ENCODE data around the gene CACNA1C. TPM values are rescaled to one million over a fixed set of nuclear protein-coding genes. Genes with fewer than 3 reads are reported as not detected.
A peak's percentile ranks its signal among the peaks of the same experiment; 100 is the strongest.

Gene CACNA1C
- total and polyA plus RNA-seq, 5 donors = 34.6 to 163 (median 123) TPM

DNA sequence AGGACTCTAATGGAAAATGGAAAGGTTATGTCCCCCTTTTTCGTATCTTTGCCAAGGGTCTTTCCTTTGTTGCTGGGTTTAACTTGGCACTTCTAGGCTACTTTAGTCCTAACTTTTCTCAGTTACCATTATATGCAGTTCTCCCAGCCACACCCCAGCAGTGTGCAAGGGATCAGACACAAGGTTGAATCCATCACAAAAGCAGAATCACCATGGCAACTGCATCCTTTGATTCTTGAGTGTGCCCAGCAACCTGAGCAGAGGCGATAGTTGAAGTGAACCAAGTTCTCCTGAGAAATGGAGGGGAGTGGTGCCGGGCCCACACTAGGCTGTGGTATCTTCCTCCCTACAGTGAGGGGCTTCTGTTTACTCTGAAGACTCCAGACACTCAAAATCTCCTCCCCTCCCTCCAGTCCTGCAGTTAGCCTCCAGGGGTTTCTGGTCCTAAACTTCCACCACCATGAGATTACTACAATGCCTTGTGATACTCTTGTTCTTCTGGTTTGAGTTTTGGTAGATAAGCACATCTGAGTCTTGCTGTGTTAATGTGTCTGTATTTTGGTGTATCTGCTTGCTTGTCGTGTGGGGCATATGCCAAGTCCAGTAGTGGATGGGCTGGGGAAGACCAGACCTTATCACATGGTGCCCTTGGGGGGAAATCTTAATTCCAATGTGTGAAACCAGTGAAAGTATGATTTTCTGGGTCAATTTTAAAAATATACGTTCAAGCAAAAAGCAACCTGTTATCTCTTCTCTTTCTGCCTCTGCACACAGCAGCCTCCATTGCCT is 183.9 kb downstream of the CACNA1C start:
- H3K9me3 ChIP-seq (ENCODE audit: control insufficient read depth, low read length) = no peaks in the 10 kb centered on the region
- ATAC-seq (no peak), DNase-seq (no peak)
- H3K27me3 ChIP-seq (ENCODE audit: control insufficient read depth, insufficient read depth) = no peaks in the 10 kb centered on the region
- WGBS = 80% methylated on average over 5 of the region's 5 CpGs
- peaks cover 11% of the 10 kb centered on the region for H3K4me1 ChIP-seq (ENCODE audit: control insufficient read depth, insufficient read depth, low read length)
- no peak overlapping the region for H3K4me3 ChIP-seq (ENCODE audit: low read length)
- peak overlapping the region; percentile 42 for H3K27ac ChIP-seq (ENCODE audit: low read length)
- intact Hi-C loops (cut with DNase I) = no loop called here

DNA sequence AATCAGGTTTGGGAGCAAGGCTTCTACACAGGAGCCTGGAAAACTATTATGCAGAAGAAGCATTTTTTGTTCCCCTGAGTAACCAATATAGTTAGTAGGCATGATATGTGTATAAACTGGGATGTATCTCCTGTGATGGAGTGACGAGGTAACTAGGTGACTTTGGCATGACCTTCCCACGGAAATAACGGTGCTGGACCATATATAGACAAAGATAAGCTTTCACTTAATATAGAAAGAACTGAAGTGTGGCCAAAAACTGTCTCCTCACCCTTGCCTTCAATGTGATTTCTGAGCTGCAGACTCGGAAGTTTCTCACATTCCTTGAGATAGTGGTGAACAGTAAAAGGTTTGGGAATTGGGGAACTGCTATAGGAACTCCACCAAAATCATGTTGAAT is 185.3 kb downstream of the CACNA1C start:
- intact Hi-C loops (cut with DNase I) = no loop called here
- Histone ChIP-seq H3K27me3 (ENCODE audit: control insufficient read depth, insufficient read depth) (no peaks in the 10 kb centered on the region), H3K4me3 (ENCODE audit: low read length) (no peak overlapping the region), H3K9me3 (ENCODE audit: control insufficient read depth, low read length) (no peaks in the 10 kb centered on the region), H3K27ac (ENCODE audit: low read length) (peak overlapping the region; percentile 88), H3K4me1 (ENCODE audit: control insufficient read depth, insufficient read depth, low read length) (peaks cover 11% of the 10 kb centered on the region)
- no peak for DNase-seq
- WGBS = 50% methylated on average over 4 of the region's 4 CpGs
- peak; percentile 10 to 27 for ATAC-seq

GRCh38 chr12:2239381-2239871 is 186.6 kb downstream of the CACNA1C start:
- peak; percentile 70 to 85 (median 85) for DNase-seq
- intact Hi-C loops (cut with DNase I) = no loop called here
- H3K9me3 ChIP-seq (ENCODE audit: control insufficient read depth, low read length) = no peaks in the 10 kb centered on the region
- H3K4me1 ChIP-seq (ENCODE audit: control insufficient read depth, insufficient read depth, low read length) = peaks cover 19% of the 10 kb centered on the region
- ATAC-seq = peak; percentile 76 to 77
- peak overlapping the region; percentile 88 for H3K27ac ChIP-seq (ENCODE audit: low read length)
- no peak overlapping the region for H3K4me3 ChIP-seq (ENCODE audit: low read length)
- WGBS = 34% methylated on average over 17 of the region's 17 CpGs
- no peaks in the 10 kb centered on the region for H3K27me3 ChIP-seq (ENCODE audit: control insufficient read depth, insufficient read depth)

GRCh38 chr12:2240390-2240789 is 187.6 kb downstream of the CACNA1C start:
- peak overlapping the region; percentile 65 for H3K27ac ChIP-seq (ENCODE audit: low read length)
- intact Hi-C loops (cut with DNase I) = no loop called here
- peak; percentile 10 to 17 for ATAC-seq
- H3K27me3 ChIP-seq (ENCODE audit: control insufficient read depth, insufficient read depth) = no peaks in the 10 kb centered on the region
- WGBS = 86% methylated on average over 6 of the region's 6 CpGs
- H3K9me3 ChIP-seq (ENCODE audit: control insufficient read depth, low read length) = no peaks in the 10 kb centered on the region
- peaks cover 15% of the 10 kb centered on the region for H3K4me1 ChIP-seq (ENCODE audit: control insufficient read depth, insufficient read depth, low read length)
- no peak overlapping the region for H3K4me3 ChIP-seq (ENCODE audit: low read length)
- DNase-seq = no peak

DNA sequence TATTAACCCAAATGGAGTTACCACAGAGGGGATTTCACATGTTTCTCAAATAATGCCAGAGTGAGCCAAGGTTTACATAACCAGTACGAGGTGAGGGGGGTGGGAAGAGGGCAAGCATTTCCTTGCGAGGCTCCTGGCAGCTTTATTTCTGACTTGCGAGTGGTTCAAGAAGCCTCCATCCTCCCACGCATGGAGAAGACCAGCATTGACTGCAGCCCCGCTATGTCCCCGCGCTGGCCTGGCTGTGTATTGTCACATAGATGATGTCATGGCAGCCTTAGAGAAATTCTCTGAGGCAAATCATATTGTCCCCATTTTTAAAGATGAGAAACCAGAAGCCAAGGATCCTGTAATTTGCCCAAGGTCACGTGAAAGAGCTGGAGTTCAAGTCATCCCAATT is 188.2 kb downstream of the CACNA1C start:
- WGBS = 86% methylated on average over 8 of the region's 8 CpGs
- DNase-seq = no peak
- intact Hi-C loops (cut with DNase I) = no loop called here
- no peak for ATAC-seq
- no peaks in the 10 kb centered on the region for H3K27me3 ChIP-seq (ENCODE audit: control insufficient read depth, insufficient read depth)
- H3K4me1 ChIP-seq (ENCODE audit: control insufficient read depth, insufficient read depth, low read length) = peaks cover 16% of the 10 kb centered on the region
- no peaks in the 10 kb centered on the region for H3K9me3 ChIP-seq (ENCODE audit: control insufficient read depth, low read length)
- no peak overlapping the region for H3K4me3 ChIP-seq (ENCODE audit: low read length)
- peak overlapping the region; percentile 10 for H3K27ac ChIP-seq (ENCODE audit: low read length)

- no peak overlapping the region for H3K27ac ChIP-seq (ENCODE audit: low read length)
- intact Hi-C loops (cut with DNase I) = no loop called here
- H3K4me1 ChIP-seq (ENCODE audit: control insufficient read depth, insufficient read depth, low read length) = peaks cover 18% of the 10 kb centered on the region
- WGBS = 86% methylated on average over 5 of the region's 5 CpGs
- H3K27me3 ChIP-seq (ENCODE audit: control insufficient read depth, insufficient read depth) = no peaks in the 10 kb centered on the region
- no peak overlapping the region for H3K4me3 ChIP-seq (ENCODE audit: low read length)
- ATAC-seq = no peak
- no peak for DNase-seq
- no peaks in the 10 kb centered on the region for H3K9me3 ChIP-seq (ENCODE audit: control insufficient read depth, low read length)
Observed at GRCh38 chr12:2242216-2242615, 189.4 kb downstream of the CACNA1C start.

DNA sequence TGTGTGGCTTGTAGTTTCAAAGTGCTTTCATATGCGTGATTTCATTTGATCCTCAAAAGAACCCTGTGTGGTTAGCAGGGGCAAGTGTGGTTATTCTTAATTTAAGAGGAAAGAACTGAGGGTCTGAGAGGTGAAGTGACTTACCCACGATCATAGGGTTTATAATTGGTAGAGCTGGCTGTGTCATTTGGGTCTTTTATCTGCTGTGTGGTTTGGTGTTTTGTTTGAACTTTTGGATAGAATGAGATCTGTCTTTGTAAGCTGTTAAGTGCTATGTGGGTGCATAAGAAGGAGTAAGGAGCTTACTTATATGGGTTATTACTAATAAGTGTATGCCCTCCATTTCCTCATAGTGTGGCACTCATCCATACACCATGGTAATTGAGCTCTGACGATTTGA is 190.0 kb downstream of the CACNA1C start:
- Histone ChIP-seq H3K4me1 (ENCODE audit: control insufficient read depth, insufficient read depth, low read length) (peaks cover 22% of the 10 kb centered on the region), H3K27ac (ENCODE audit: low read length) (no peak overlapping the region), H3K27me3 (ENCODE audit: control insufficient read depth, insufficient read depth) (no peaks in the 10 kb centered on the region), H3K9me3 (ENCODE audit: control insufficient read depth, low read length) (no peaks in the 10 kb centered on the region), H3K4me3 (ENCODE audit: low read length) (no peak overlapping the region)
- WGBS = 93% methylated on average over 3 of the region's 3 CpGs
- DNase-seq = no peak
- intact Hi-C loops (cut with DNase I) = no loop called here
- ATAC-seq = no peak

DNA sequence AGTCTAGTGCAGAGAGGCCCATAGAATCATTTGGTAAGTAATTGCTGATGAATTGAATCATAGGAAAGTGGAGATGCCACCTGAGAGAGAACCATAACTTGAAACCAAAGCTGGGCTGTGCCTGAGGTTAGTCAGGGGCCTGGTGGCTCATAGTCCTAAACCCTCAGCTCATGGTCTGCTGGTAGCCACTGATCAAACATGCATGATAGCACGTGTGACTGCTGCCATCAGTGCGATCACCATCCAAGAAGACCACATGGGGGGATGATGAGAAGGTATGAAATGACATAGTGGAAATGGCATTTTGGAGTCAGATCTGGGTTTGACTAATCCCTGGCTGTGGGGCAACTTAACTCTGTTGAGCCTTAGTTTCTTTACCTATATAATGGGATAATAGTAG is 190.5 kb downstream of the CACNA1C start:
- intact Hi-C loops (cut with DNase I) = no loop called here
- DNase-seq (no peak), ATAC-seq (no peak)
- Histone ChIP-seq H3K4me1 (ENCODE audit: control insufficient read depth, insufficient read depth, low read length) (peaks cover 21% of the 10 kb centered on the region), H3K4me3 (ENCODE audit: low read length) (no peak overlapping the region), H3K27ac (ENCODE audit: low read length) (peak overlapping the region; percentile 16), H3K27me3 (ENCODE audit: control insufficient read depth, insufficient read depth) (no peaks in the 10 kb centered on the region), H3K9me3 (ENCODE audit: control insufficient read depth, low read length) (no peaks in the 10 kb centered on the region)
- 94% methylated on average over 2 of the region's 2 CpGs for WGBS

DNA sequence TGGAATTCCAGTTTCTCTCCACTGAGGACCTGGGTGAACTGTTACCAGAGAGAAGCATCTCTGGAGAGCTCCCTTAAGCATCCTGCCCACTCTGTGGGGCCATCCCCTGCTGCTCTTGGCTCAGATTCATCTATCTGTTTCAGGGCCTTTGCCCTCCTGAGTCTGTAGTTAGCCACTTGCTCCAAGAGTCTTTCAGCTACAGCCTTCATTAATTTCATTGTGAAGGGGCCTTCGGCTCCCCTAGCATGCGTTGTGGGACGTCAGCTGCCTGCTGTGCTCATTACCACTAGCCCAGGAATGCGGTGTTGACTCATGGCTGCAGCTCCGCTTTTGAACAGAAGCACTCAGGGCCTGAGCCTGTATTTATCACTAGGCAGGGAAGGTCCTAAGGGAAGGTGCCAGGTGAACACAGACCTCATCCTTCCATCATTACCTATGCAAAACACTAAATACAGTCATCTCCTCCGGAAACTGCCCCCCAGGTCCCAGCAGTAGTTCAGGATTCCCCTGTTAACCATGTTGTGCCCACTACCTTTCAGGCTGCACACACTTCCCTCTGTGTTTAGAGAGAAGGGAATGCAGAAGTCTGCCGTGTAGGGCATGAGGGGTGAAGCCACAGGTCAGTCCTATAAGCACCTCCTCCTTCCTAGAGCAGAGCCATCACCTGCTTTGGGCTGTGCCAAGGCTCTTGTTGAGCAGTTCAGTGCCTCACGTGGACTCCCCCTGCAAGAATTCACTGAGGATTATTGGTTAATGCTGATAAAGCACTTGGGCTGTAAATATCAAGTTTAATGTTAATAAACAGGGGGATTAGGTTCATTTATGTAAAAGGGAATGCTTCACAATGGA is 191.4 kb downstream of the CACNA1C start:
- Histone ChIP-seq H3K27ac (ENCODE audit: low read length) (peak overlapping the region; percentile 82), H3K27me3 (ENCODE audit: control insufficient read depth, insufficient read depth) (no peaks in the 10 kb centered on the region), H3K9me3 (ENCODE audit: control insufficient read depth, low read length) (no peaks in the 10 kb centered on the region), H3K4me3 (ENCODE audit: low read length) (no peak overlapping the region), H3K4me1 (ENCODE audit: control insufficient read depth, insufficient read depth, low read length) (peaks cover 17% of the 10 kb centered on the region)
- WGBS = 53% methylated on average over 8 of the region's 8 CpGs
- intact Hi-C loops (cut with DNase I) = no loop called here
- DNase-seq (no peak), ATAC-seq (peak in 1 of 2 donors; percentile 26)

DNA sequence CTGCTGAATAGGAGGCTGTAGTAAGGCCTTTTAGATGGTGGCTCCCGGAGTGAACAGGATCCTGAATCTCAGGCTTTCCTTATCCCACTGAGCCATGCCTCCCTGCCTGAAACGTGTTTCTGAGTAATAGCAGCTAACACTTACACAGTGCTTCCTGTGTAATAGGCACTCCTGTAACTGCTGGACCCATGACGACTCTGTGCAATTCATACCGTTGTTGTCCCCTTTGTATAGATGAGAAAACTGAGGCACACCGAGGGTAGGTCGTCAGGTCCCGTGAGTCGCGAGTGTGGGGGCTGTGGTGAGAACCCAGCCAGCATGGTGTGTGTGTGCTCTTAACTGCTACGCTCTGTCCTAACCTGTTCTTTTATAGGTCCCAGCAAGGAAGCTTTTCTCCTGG is 193.6 kb downstream of the CACNA1C start:
- Histone ChIP-seq H3K9me3 (ENCODE audit: control insufficient read depth, low read length) (no peaks in the 10 kb centered on the region), H3K27me3 (ENCODE audit: control insufficient read depth, insufficient read depth) (no peaks in the 10 kb centered on the region), H3K27ac (ENCODE audit: low read length) (no peak overlapping the region), H3K4me3 (ENCODE audit: low read length) (no peak overlapping the region), H3K4me1 (ENCODE audit: control insufficient read depth, insufficient read depth, low read length) (peaks cover 26% of the 10 kb centered on the region)
- no peak for DNase-seq
- intact Hi-C loops (cut with DNase I) = no loop called here
- WGBS = 78% methylated on average over 10 of the region's 10 CpGs
- no peak for ATAC-seq

DNA sequence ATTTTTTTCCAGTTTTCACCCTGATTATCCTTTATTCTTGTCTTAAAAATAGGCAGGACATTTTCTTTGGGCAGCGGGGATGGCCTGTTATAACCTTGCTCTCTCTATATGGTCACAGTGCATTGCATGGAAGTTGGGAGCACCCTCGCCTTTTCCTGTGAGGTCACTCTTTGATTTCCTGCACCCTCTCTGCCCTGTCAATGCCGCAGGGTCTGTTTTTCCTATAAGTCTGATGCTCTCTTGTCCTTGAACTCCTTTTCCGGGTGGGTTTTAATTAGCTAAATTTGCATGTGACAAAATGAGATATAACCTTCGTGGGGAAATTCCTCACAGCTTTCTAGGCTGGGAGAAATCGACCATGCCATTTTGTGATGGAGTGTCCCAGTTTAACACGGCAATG is 194.3 kb downstream of the CACNA1C start:
- no peak for DNase-seq
- peaks cover 26% of the 10 kb centered on the region for H3K4me1 ChIP-seq (ENCODE audit: control insufficient read depth, insufficient read depth, low read length)
- H3K9me3 ChIP-seq (ENCODE audit: control insufficient read depth, low read length) = no peaks in the 10 kb centered on the region
- intact Hi-C loops (cut with DNase I) = no loop called here
- ATAC-seq = no peak
- H3K27ac ChIP-seq (ENCODE audit: low read length) = peak overlapping the region; percentile 36
- 51% methylated on average over 7 of the region's 7 CpGs for WGBS
- H3K4me3 ChIP-seq (ENCODE audit: low read length) = no peak overlapping the region
- no peaks in the 10 kb centered on the region for H3K27me3 ChIP-seq (ENCODE audit: control insufficient read depth, insufficient read depth)
